ENCODE results near the gene HAUS1. TPM values are rescaled to one million over a fixed set of nuclear protein-coding genes. Genes with fewer than 3 reads are reported as not detected.
A peak's percentile ranks its signal among the peaks of the same experiment; 100 is the strongest.
"Not testable (repeated sequence)": the region's sequence is repeated elsewhere in the genome, so short reads cannot be mapped to it uniquely, and the experiment has no call there.

The HAUS1 gene
- total and polyA plus RNA-seq, 9 donors: 21.7 to 37.7 (median 28.8) TPM

- Histone ChIP-seq H3K36me3 (ENCODE audit: control insufficient read depth, insufficient read depth, low read length) (no peaks in the 10 kb centered on the region), H3K4me1 (ENCODE audit: control insufficient read depth, insufficient read depth, low read length) (peaks cover 22% of the 10 kb centered on the region), H3K27ac (ENCODE audit: low read length) (peak overlapping the region; percentile 51), H3K4me3 (ENCODE audit: low read length) (no peak overlapping the region), H3K27me3 (ENCODE audit: control insufficient read depth, insufficient read depth, low read length) (no peaks in the 10 kb centered on the region), H3K9me3 (replicated peaks; ENCODE audit: control insufficient read depth, low read depth, low read length) (no peaks in the 10 kb centered on the region)
- peak; percentile 29 for DNase-seq
- 28% methylated on average over 6 of the region's 8 CpGs for WGBS (ENCODE audit: insufficient coverage)
Observed at GRCh38 chr18:46152808-46153617, 48.8 kb downstream of the HAUS1 start.

GRCh38 chr18:46155641-46156051 lies 51.5 kb downstream of the HAUS1 start:
- DNase-seq: no peak
- no peak overlapping the region for H3K27ac ChIP-seq (ENCODE audit: low read length)

GRCh38 chr18:46156124-46156745 lies 52.0 kb downstream of the HAUS1 start:
- no peak for DNase-seq
- Histone ChIP-seq H3K36me3 (ENCODE audit: control insufficient read depth, insufficient read depth, low read length) (no peaks in the 10 kb centered on the region), H3K4me3 (ENCODE audit: low read length) (no peak overlapping the region), H3K9me3 (replicated peaks; ENCODE audit: control insufficient read depth, low read depth, low read length) (no peaks in the 10 kb centered on the region), H3K27ac (ENCODE audit: low read length) (no peak overlapping the region), H3K4me1 (ENCODE audit: control insufficient read depth, insufficient read depth, low read length) (peaks cover 22% of the 10 kb centered on the region), H3K27me3 (ENCODE audit: control insufficient read depth, insufficient read depth, low read length) (no peaks in the 10 kb centered on the region)
- WGBS (ENCODE audit: insufficient coverage): no CpG with 5 or more reads among the region's 3 CpGs

More at GRCh38 chr18:46155641-46156051, 51.5 kb downstream of the HAUS1 start:
- Histone ChIP-seq H3K4me3 (ENCODE audit: low read length) (no peak overlapping the region), H3K27me3 (ENCODE audit: control insufficient read depth, insufficient read depth, low read length) (no peaks in the 10 kb centered on the region), H3K4me1 (ENCODE audit: control insufficient read depth, insufficient read depth, low read length) (peaks cover 22% of the 10 kb centered on the region), H3K36me3 (ENCODE audit: control insufficient read depth, insufficient read depth, low read length) (no peaks in the 10 kb centered on the region), H3K9me3 (replicated peaks; ENCODE audit: control insufficient read depth, low read depth, low read length) (no peaks in the 10 kb centered on the region)
- WGBS (ENCODE audit: insufficient coverage): no CpG with 5 or more reads among the region's 2 CpGs

- 75% methylated on average over 3 of the region's 3 CpGs for WGBS (ENCODE audit: insufficient coverage)
- Histone ChIP-seq H3K36me3 (ENCODE audit: control insufficient read depth, insufficient read depth, low read length) (no peaks in the 10 kb centered on the region), H3K27ac (ENCODE audit: low read length) (no peak overlapping the region), H3K9me3 (replicated peaks; ENCODE audit: control insufficient read depth, low read depth, low read length) (no peaks in the 10 kb centered on the region), H3K4me3 (ENCODE audit: low read length) (no peak overlapping the region), H3K4me1 (ENCODE audit: control insufficient read depth, insufficient read depth, low read length) (peaks cover 21% of the 10 kb centered on the region), H3K27me3 (ENCODE audit: control insufficient read depth, insufficient read depth, low read length) (no peaks in the 10 kb centered on the region)
- no peak for DNase-seq
Observed at GRCh38 chr18:46156843-46157242, 52.7 kb downstream of the HAUS1 start.

GRCh38 chr18:46158499-46158898 lies 54.3 kb downstream of the HAUS1 start:
- Histone ChIP-seq H3K27me3 (ENCODE audit: control insufficient read depth, insufficient read depth, low read length) (no peaks in the 10 kb centered on the region), H3K9me3 (replicated peaks; ENCODE audit: control insufficient read depth, low read depth, low read length) (no peaks in the 10 kb centered on the region), H3K36me3 (ENCODE audit: control insufficient read depth, insufficient read depth, low read length) (no peaks in the 10 kb centered on the region), H3K4me1 (ENCODE audit: control insufficient read depth, insufficient read depth, low read length) (peaks cover 5% of the 10 kb centered on the region), H3K27ac (ENCODE audit: low read length) (no peak overlapping the region), H3K4me3 (ENCODE audit: low read length) (no peak overlapping the region)
- no peak for DNase-seq
- WGBS (ENCODE audit: insufficient coverage): 72% methylated on average over 3 of the region's 3 CpGs

- Histone ChIP-seq H3K36me3 (ENCODE audit: control insufficient read depth, insufficient read depth, low read length) (no peaks in the 10 kb centered on the region), H3K4me3 (ENCODE audit: low read length) (no peak overlapping the region), H3K4me1 (ENCODE audit: control insufficient read depth, insufficient read depth, low read length) (no peaks in the 10 kb centered on the region), H3K27ac (ENCODE audit: low read length) (no peak overlapping the region), H3K27me3 (ENCODE audit: control insufficient read depth, insufficient read depth, low read length) (no peaks in the 10 kb centered on the region), H3K9me3 (replicated peaks; ENCODE audit: control insufficient read depth, low read depth, low read length) (no peaks in the 10 kb centered on the region)
- 83% methylated on average over 1 of the region's 4 CpGs for WGBS (ENCODE audit: insufficient coverage)
- DNase-seq: no peak
Observed at GRCh38 chr18:46160050-46160798, 56.0 kb downstream of the HAUS1 start.

- WGBS (ENCODE audit: insufficient coverage): 100% methylated on average over 1 of the region's 5 CpGs
- H3K27ac ChIP-seq (ENCODE audit: low read length); H3K9me3 ChIP-seq (replicated peaks; ENCODE audit: control insufficient read depth, low read depth, low read length); H3K4me3 ChIP-seq (ENCODE audit: low read length); H3K4me1 ChIP-seq (ENCODE audit: control insufficient read depth, insufficient read depth, low read length); DNase-seq; H3K36me3 ChIP-seq (ENCODE audit: control insufficient read depth, insufficient read depth, low read length); H3K27me3 ChIP-seq (ENCODE audit: control insufficient read depth, insufficient read depth, low read length): not testable (repeated sequence)
Observed at GRCh38 chr18:46160840-46161239, 56.7 kb downstream of the HAUS1 start.

- no peaks in the 10 kb centered on the region for H3K9me3 ChIP-seq (replicated peaks; ENCODE audit: control insufficient read depth, low read depth, low read length)
- no peaks in the 10 kb centered on the region for H3K36me3 ChIP-seq (ENCODE audit: control insufficient read depth, insufficient read depth, low read length)
- no peak overlapping the region for H3K4me3 ChIP-seq (ENCODE audit: low read length)
- no peaks in the 10 kb centered on the region for H3K4me1 ChIP-seq (ENCODE audit: control insufficient read depth, insufficient read depth, low read length)
- 100% methylated on average over 2 of the region's 6 CpGs for WGBS (ENCODE audit: insufficient coverage)
- no peak overlapping the region for H3K27ac ChIP-seq (ENCODE audit: low read length)
- DNase-seq: no peak
- no peaks in the 10 kb centered on the region for H3K27me3 ChIP-seq (ENCODE audit: control insufficient read depth, insufficient read depth, low read length)
Observed at GRCh38 chr18:46161703-46162396, 57.7 kb downstream of the HAUS1 start.

GRCh38 chr18:46163091-46163490 lies 58.9 kb downstream of the HAUS1 start:
- peaks cover 4% of the 10 kb centered on the region for H3K4me1 ChIP-seq (ENCODE audit: control insufficient read depth, insufficient read depth, low read length)
- no peak overlapping the region for H3K4me3 ChIP-seq (ENCODE audit: low read length)
- WGBS (ENCODE audit: insufficient coverage): no CpG with 5 or more reads among the region's 3 CpGs
- no peak for DNase-seq
- no peaks in the 10 kb centered on the region for H3K9me3 ChIP-seq (replicated peaks; ENCODE audit: control insufficient read depth, low read depth, low read length)
- no peaks in the 10 kb centered on the region for H3K36me3 ChIP-seq (ENCODE audit: control insufficient read depth, insufficient read depth, low read length)
- H3K27me3 ChIP-seq (ENCODE audit: control insufficient read depth, insufficient read depth, low read length): no peaks in the 10 kb centered on the region
- H3K27ac ChIP-seq (ENCODE audit: low read length): no peak overlapping the region
